ENCODE data around the gene ZNF200. TPM values are rescaled to one million over a fixed set of nuclear protein-coding genes. Genes with fewer than 3 reads are reported as not detected.

The ZNF200 gene
- total and polyA plus RNA-seq, 4 donors, result 1.8 to 5.3 (median 3.4) TPM

- DNase-seq (ENCODE audit: low spot score), result no peak
These were observed 41.7 kb upstream of the ZNF200 start for GRCh38 chr16:3276679-3277078.

GRCh38 chr16:3274947-3275346 lies 40.0 kb upstream of the ZNF200 start:
- Histone ChIP-seq H3K27ac (ENCODE audit: low read depth in 1 of 2, low read length in 2 of 2) (no peak overlapping the region), H3K9me3 (ENCODE audit: control insufficient read depth in 4 of 4, low read length in 3 of 4) (no peaks in the 10 kb centered on the region), H3K4me3 (ENCODE audit: low read depth in 1 of 3, low read length in 3 of 3) (no peak overlapping the region), H3K4me1 (ENCODE audit: control insufficient read depth in 4 of 4, insufficient read depth in 4 of 4, low read length in 3 of 4) (no peaks in the 10 kb centered on the region), H3K36me3 (ENCODE audit: control insufficient read depth in 4 of 4, insufficient read depth in 3 of 4, low read depth in 1 of 4, low read length in 3 of 4) (no peaks in the 10 kb centered on the region), H3K27me3 (ENCODE audit: control insufficient read depth in 4 of 4, insufficient read depth in 4 of 4, low read length in 3 of 4) (no peaks in the 10 kb centered on the region), H3K9ac (ENCODE audit: low read depth in 1 of 2, low read length in 2 of 2) (no peak overlapping the region)
- TF ChIP-seq NR2F2 (IDR thresholded peaks at IDR 0.05) (no peak), MAX (IDR thresholded peaks at IDR 0.05) (no peak), HNF4A (conservative IDR thresholded peaks at IDR 0.05) (no peak), GABPA (IDR thresholded peaks at IDR 0.05 in 1 of 2, conservative IDR thresholded peaks at IDR 0.05 in 1 of 2) (no peak), JUND (IDR thresholded peaks at IDR 0.05) (no peak), SP1 (IDR thresholded peaks at IDR 0.05) (no peak), FOXA1 (IDR thresholded peaks at IDR 0.05) (no peak), RXRA (IDR thresholded peaks at IDR 0.05) (no peak), RAD21 (IDR thresholded peaks at IDR 0.05) (no peak), FOXA2 (IDR thresholded peaks at IDR 0.05) (no peak), CTCF (IDR thresholded peaks at IDR 0.05; ENCODE audit: low read depth, low read length, missing input control) (no peak), ZBTB33 (IDR thresholded peaks at IDR 0.05) (no peak), HNF4G (IDR thresholded peaks at IDR 0.05) (no peak), YY1 (IDR thresholded peaks at IDR 0.05) (no peak), TAF1 (conservative IDR thresholded peaks at IDR 0.05) (no peak), EGR1 (IDR thresholded peaks at IDR 0.05; ENCODE audit: low read depth in 2 of 2) (no peak)
- TF ChIP-seq, protein P1, sequence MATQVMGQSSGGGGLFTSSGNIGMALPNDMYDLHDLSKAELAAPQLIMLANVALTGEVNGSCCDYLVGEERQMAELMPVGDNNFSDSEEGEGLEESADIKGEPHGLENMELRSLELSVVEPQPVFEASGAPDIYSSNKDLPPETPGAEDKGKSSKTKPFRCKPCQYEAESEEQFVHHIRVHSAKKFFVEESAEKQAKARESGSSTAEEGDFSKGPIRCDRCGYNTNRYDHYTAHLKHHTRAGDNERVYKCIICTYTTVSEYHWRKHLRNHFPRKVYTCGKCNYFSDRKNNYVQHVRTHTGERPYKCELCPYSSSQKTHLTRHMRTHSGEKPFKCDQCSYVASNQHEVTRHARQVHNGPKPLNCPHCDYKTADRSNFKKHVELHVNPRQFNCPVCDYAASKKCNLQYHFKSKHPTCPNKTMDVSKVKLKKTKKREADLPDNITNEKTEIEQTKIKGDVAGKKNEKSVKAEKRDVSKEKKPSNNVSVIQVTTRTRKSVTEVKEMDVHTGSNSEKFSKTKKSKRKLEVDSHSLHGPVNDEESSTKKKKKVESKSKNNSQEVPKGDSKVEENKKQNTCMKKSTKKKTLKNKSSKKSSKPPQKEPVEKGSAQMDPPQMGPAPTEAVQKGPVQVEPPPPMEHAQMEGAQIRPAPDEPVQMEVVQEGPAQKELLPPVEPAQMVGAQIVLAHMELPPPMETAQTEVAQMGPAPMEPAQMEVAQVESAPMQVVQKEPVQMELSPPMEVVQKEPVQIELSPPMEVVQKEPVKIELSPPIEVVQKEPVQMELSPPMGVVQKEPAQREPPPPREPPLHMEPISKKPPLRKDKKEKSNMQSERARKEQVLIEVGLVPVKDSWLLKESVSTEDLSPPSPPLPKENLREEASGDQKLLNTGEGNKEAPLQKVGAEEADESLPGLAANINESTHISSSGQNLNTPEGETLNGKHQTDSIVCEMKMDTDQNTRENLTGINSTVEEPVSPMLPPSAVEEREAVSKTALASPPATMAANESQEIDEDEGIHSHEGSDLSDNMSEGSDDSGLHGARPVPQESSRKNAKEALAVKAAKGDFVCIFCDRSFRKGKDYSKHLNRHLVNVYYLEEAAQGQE (IDR thresholded peaks at IDR 0.05), result no peak
- TF ChIP-seq, protein P2, sequence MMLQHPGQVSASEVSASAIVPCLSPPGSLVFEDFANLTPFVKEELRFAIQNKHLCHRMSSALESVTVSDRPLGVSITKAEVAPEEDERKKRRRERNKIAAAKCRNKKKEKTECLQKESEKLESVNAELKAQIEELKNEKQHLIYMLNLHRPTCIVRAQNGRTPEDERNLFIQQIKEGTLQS (IDR thresholded peaks at IDR 0.05), result no peak
- no peak for DNase-seq (ENCODE audit: low spot score)

More at GRCh38 chr16:3276679-3277078, 41.7 kb upstream of the ZNF200 start:
- no peaks in the 10 kb centered on the region for H3K36me3 ChIP-seq (ENCODE audit: control insufficient read depth in 4 of 4, insufficient read depth in 3 of 4, low read depth in 1 of 4, low read length in 3 of 4)
- no peaks in the 10 kb centered on the region for H3K27me3 ChIP-seq (ENCODE audit: control insufficient read depth in 4 of 4, insufficient read depth in 4 of 4, low read length in 3 of 4)
- 78% methylated on average over 5 of the region's 5 CpGs for WGBS
- no peak overlapping the region for H3K9ac ChIP-seq (ENCODE audit: low read depth in 1 of 2, low read length in 2 of 2)
- no peaks in the 10 kb centered on the region for H3K4me1 ChIP-seq (ENCODE audit: control insufficient read depth in 4 of 4, insufficient read depth in 4 of 4, low read length in 3 of 4)
- no peak overlapping the region for H3K27ac ChIP-seq (ENCODE audit: low read depth in 1 of 2, low read length in 2 of 2)
- no peak overlapping the region for H3K4me3 ChIP-seq (ENCODE audit: low read depth in 1 of 3, low read length in 3 of 3)
- H3K9me3 ChIP-seq (ENCODE audit: control insufficient read depth in 4 of 4, low read length in 3 of 4), result no peaks in the 10 kb centered on the region
- TF ChIP-seq TAF1 (conservative IDR thresholded peaks at IDR 0.05) (no peak), MAX (IDR thresholded peaks at IDR 0.05) (no peak), EGR1 (IDR thresholded peaks at IDR 0.05; ENCODE audit: low read depth in 2 of 2) (no peak), RAD21 (IDR thresholded peaks at IDR 0.05) (no peak), HNF4A (conservative IDR thresholded peaks at IDR 0.05) (no peak)
